ENCODE measurements around the gene FNBP1. TPM values are rescaled to one million over a fixed set of nuclear protein-coding genes. Genes with fewer than 3 reads are reported as not detected.

Gene FNBP1
- total RNA-seq, 2 experiments from 2014 or later = 126 to 128 TPM

DNA sequence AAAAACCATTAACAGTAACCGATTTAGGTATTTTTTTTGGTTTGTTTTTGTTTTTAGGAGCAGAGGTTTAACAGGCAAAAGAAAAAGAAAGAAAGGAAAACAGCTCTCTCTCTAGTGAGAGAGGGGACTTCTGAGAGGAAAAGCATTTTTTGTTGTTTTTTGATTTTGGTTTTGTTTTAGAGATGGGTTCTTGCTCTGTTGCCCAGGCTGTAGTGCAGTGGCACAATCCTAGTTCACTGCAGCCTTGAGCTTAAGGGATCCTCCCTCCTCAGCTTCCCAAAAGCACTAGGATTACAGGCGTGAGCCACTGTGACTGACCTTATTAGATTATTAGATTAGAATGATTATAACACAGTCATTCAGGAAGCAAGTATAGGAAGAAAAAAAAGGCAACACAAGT lies 197.6 kb downstream of the FNBP1 start:
- no peaks in the 10 kb centered on the region for H3K9me3 Mint-ChIP-seq
- H3K4me1 Mint-ChIP-seq (ENCODE audit: low read depth) = peaks cover 37% of the 10 kb centered on the region
- no peak for DNase-seq
- H3K4me3 Mint-ChIP-seq = peak overlapping the region; percentile 9
- no peaks in the 10 kb centered on the region for H3K27me3 Mint-ChIP-seq (ENCODE audit: low read depth)
- intact Hi-C loops (cut with micrococcal nuclease) = no loop called here
- peaks cover 5% of the 10 kb centered on the region for H3K36me3 Mint-ChIP-seq (ENCODE audit: low read depth)
- H3K27ac Mint-ChIP-seq = peak overlapping the region; percentile 79
- CTCF ChIA-PET = interaction anchor here (0.6 kb wide), 1 partner anchor 44 kb away, joined by 4 read pairs; no protein-coding TSS in a partner anchor

GRCh38 chr9:129841071-129841470 lies 201.9 kb downstream of the FNBP1 start:
- no peaks in the 10 kb centered on the region for H3K36me3 Mint-ChIP-seq (ENCODE audit: low read depth)
- H3K4me3 Mint-ChIP-seq = no peak overlapping the region
- H3K4me1 Mint-ChIP-seq (ENCODE audit: low read depth) = peaks cover 74% of the 10 kb centered on the region
- no peaks in the 10 kb centered on the region for H3K9me3 Mint-ChIP-seq
- H3K27ac Mint-ChIP-seq = peak overlapping the region; percentile 42
- no peaks in the 10 kb centered on the region for H3K27me3 Mint-ChIP-seq (ENCODE audit: low read depth)
- intact Hi-C loops (cut with micrococcal nuclease) = no loop called here
- no peak for DNase-seq
- CTCF ChIA-PET = interaction anchor here (0.8 to 1.2 kb wide), 2 partner anchors 11 to 48 kb away, joined by 3 to 4 read pairs; no protein-coding TSS in a partner anchor

DNA sequence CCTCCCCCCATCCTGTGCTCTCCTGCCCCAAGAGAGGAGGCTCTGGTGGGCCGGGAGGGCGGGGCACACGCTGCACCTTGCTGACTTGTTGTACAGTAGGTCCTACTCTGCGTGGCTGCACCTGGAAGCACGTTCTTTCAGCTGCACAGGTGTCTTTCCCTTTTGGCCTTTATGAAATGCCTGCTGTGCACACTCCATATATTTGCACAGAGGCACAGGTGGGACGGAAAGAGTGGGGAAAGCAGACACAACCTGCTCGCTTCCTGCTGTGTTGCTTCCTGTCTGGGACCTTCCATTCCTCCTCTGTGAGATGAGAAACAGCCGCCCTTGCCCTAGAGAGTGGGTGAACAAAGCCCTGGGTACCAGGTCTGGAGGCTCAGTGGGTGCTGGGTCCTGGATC lies 203.0 kb downstream of the FNBP1 start:
- CTCF ChIA-PET = interaction anchor here (0.8 to 1.2 kb wide), 2 partner anchors 13 to 49 kb away, joined by 3 to 4 read pairs; no protein-coding TSS in a partner anchor
- Mint-ChIP-seq H3K4me3 (peak overlapping the region; percentile 63), H3K9me3 (no peaks in the 10 kb centered on the region)

GRCh38 chr9:129839324-129840023 lies 203.5 kb downstream of the FNBP1 start:
- H3K36me3 Mint-ChIP-seq (ENCODE audit: low read depth) = peaks cover 1% of the 10 kb centered on the region
- no peaks in the 10 kb centered on the region for H3K27me3 Mint-ChIP-seq (ENCODE audit: low read depth)
- H3K27ac Mint-ChIP-seq = peak overlapping the region; percentile 90
- intact Hi-C loops (cut with micrococcal nuclease) = loop anchor here (2.0 to 10.0 kb wide), 3 partner anchors 199 to 1435 kb away; partner anchors contain the start of genes EXOSC2 and FAM78A
- H3K4me3 Mint-ChIP-seq = peak overlapping the region; percentile 63
- peaks cover 67% of the 10 kb centered on the region for H3K4me1 Mint-ChIP-seq (ENCODE audit: low read depth)
- no peaks in the 10 kb centered on the region for H3K9me3 Mint-ChIP-seq
- CTCF ChIA-PET = interaction anchor here (0.6 to 1.2 kb wide), 4 partner anchors 13 to 215 kb away, joined by 3 to 5 read pairs (median 3); no protein-coding TSS in a partner anchor
- no peak for DNase-seq

More for the DNA sequence above, 203.0 kb downstream of the FNBP1 start:
- Mint-ChIP-seq H3K4me1 (ENCODE audit: low read depth) (peaks cover 69% of the 10 kb centered on the region), H3K27me3 (ENCODE audit: low read depth) (no peaks in the 10 kb centered on the region), H3K36me3 (ENCODE audit: low read depth) (peaks cover 1% of the 10 kb centered on the region), H3K27ac (peak overlapping the region; percentile 42)
- intact Hi-C loops (cut with micrococcal nuclease) = no loop called here
- peak; percentile 37 for DNase-seq

DNA sequence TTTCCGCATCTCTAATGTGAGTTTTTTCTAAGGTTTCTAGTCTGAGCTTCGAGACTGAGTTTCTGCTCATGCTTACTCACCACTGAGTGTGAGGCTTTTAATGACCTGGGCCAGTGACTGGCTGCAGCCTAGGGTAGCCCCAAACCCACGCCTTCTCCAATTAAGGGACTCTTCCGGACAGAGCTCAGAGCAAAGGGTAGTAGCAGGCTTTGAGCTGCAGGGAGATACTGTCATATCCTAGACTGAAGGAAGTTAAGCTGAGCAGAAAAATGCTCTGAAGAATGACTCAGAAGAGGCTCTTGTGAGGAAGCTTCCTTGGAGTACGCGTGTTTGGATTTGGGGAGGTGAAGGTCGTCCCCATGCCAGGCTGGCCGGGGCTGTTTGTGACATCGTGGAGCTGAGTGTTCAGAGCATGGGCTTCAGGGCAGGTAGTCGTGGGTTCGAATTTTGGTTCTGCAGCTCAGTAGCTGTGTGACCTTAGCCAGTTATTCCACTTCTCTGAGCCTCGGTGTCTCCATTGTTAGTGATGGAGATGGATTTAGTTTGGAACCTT lies 204.2 kb downstream of the FNBP1 start:
- intact Hi-C loops (cut with micrococcal nuclease) = loop anchor here (1.0 to 10.0 kb wide), 4 partner anchors 47 to 1436 kb away; partner anchors contain the start of genes EXOSC2 and FAM78A
- H3K27ac Mint-ChIP-seq = peak overlapping the region; percentile 90
- no peaks in the 10 kb centered on the region for H3K9me3 Mint-ChIP-seq
- CTCF ChIA-PET = interaction anchor here (0.6 to 1.1 kb wide), 3 partner anchors 28 to 214 kb away, joined by 3 to 5 read pairs (median 3); no protein-coding TSS in a partner anchor
- peaks cover 4% of the 10 kb centered on the region for H3K36me3 Mint-ChIP-seq (ENCODE audit: low read depth)
- peaks cover 72% of the 10 kb centered on the region for H3K4me1 Mint-ChIP-seq (ENCODE audit: low read depth)
- H3K4me3 Mint-ChIP-seq = peak overlapping the region; percentile 63
- no peaks in the 10 kb centered on the region for H3K27me3 Mint-ChIP-seq (ENCODE audit: low read depth)
- DNase-seq = peak; percentile 80

Small RNA genes lying within 50 kb of the gene (microRNA-seq; reads per million reads assigned to microRNA genes)
- not detected for gene MIR6855 (ENCODE audit: borderline microRNAs expressed, borderline replicate concordance)

Other genes with a start within 250 kb of the FNBP1 start
- gene TOR1B, start 240.0 kb downstream of the FNBP1 start, total RNA-seq = 10 to 100 TPM; 18.8 to 21.3 TPM
- gene TOR1A, start 219.1 kb downstream of the FNBP1 start, total RNA-seq = 10 to 100 TPM; 26.2 to 28.2 TPM
- gene C9orf78, start 207.9 kb downstream of the FNBP1 start, total RNA-seq = 10 to 100 TPM; 45.3 to 45.7 TPM
- 10 to 100 TPM; 54.7 to 54.9 TPM for gene USP20, start 207.7 kb downstream of the FNBP1 start, total RNA-seq
- 10 to 100 TPM; 19.0 to 20.0 TPM for gene GPR107, start 10.7 kb upstream of the FNBP1 start, total RNA-seq
- 10 to 100 TPM; 22.4 to 23.3 TPM for gene NCS1, start 129.2 kb upstream of the FNBP1 start, total RNA-seq
- not detected for gene HMCN2, start 222.6 kb upstream of the FNBP1 start, total RNA-seq

All from activated naive CD4-positive, alpha-beta T cell treated with anti-CD3 and anti-CD28 coated beads for 36 hours (primary cell).